ENCODE data around the gene INF2. TPM values are rescaled to one million over a fixed set of nuclear protein-coding genes. Genes with fewer than 3 reads are reported as not detected.

INF2 gene
- total RNA-seq, 6 experiments from 2014 or later = 47.5 to 98.2 (median 71.4) TPM

DNA sequence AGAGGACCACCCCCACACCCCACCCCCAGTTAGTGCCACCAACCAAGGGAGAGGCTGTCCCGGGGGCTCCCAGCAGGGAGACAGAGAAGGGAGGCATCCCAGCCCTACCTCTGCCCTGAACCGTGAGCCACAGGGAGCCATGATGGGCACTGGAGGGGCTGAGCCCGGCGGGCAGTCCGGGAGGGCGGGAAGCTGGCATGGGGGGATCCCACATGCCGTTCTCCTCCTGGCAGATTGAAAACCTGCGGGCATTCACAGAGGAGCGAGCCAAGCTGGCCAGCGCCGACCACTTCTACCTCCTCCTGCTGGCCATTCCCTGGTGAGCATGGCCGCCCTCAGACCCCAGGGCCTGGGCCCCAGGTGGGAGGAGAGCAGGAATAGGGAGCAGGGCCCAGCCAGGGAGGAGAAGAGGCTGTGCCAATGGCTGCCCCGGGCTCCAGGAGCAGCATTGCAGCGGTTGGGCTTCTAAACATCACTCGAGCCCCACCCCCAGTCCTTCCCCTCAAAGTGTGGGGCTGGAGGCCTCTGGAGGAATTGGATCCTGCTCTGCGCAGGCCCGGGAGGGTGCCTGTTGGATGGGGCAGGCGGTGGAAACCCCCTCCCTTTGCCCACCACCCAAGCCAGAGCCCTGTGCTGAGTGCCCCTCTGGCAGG, 20.1 kb downstream of the INF2 start:
- H3K4me1 ChIP-seq = no peaks in the 10 kb centered on the region

DNA sequence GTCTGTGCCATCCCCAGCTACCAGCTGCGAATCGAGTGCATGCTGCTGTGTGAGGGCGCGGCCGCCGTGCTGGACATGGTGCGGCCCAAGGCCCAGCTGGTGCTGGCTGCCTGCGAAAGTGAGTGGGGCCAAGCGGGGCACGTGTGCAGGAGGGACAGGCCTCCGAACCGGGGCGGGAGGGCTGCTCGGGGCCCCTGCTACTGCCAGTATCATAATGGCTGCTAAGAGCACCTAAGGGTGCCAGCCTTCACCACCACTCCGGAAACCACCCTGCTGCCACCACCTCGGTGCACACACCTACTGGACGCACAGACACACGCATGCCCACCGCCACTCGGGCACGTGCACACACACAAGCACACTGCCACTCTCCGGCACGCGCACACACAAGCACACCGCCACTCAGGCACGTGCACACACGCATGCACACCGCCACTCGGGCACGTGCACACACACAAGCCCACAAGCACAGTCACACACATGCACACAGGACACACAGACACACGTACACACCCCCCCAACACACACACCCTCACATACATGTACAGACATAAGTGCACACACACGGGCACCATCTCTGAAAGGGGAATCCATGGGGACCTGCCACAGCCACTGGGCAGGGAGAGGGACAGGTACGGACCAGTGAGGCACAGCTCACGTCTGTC, 20.8 kb downstream of the INF2 start:
- Histone ChIP-seq H3K27me3 (no peaks in the 10 kb centered on the region), H3K4me3 (no peak overlapping the region), H3K36me3 (peaks cover 0 to 51% (median 25%) of the 10 kb centered on the region in 4 donors), H3K27ac (no peak overlapping the region), H3K9me3 (no peaks in the 10 kb centered on the region), H3K4me1 (no peaks in the 10 kb centered on the region)
- DNase-seq = no peak
- intact Hi-C loops (cut with DNase I) = loop anchor here in 1 of 2 donors (5.0 kb wide), 1 partner anchor 58 kb away; no protein-coding TSS in a partner anchor
- no peak for ATAC-seq
- WGBS (ENCODE audit: insufficient coverage, low coverage, low lambda C conversion rate, missing lambda C conversion rate) = 86% methylated on average over 6 of the region's 34 CpGs
- TF ChIP-seq, protein P1, sequence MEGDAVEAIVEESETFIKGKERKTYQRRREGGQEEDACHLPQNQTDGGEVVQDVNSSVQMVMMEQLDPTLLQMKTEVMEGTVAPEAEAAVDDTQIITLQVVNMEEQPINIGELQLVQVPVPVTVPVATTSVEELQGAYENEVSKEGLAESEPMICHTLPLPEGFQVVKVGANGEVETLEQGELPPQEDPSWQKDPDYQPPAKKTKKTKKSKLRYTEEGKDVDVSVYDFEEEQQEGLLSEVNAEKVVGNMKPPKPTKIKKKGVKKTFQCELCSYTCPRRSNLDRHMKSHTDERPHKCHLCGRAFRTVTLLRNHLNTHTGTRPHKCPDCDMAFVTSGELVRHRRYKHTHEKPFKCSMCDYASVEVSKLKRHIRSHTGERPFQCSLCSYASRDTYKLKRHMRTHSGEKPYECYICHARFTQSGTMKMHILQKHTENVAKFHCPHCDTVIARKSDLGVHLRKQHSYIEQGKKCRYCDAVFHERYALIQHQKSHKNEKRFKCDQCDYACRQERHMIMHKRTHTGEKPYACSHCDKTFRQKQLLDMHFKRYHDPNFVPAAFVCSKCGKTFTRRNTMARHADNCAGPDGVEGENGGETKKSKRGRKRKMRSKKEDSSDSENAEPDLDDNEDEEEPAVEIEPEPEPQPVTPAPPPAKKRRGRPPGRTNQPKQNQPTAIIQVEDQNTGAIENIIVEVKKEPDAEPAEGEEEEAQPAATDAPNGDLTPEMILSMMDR (IDR thresholded peaks at IDR 0.05) = no peak
- TF ChIP-seq POLR2A (IDR thresholded peaks at IDR 0.05) = no peak

More for the DNA sequence above, 20.1 kb downstream of the INF2 start:
- no peak for ATAC-seq
- 96% methylated on average over 7 of the region's 18 CpGs for WGBS (ENCODE audit: insufficient coverage, low coverage, low lambda C conversion rate, missing lambda C conversion rate)
- no peak overlapping the region for H3K27ac ChIP-seq
- H3K36me3 ChIP-seq = peaks cover 0 to 48% (median 25%) of the 10 kb centered on the region in 4 donors
- H3K4me3 ChIP-seq = no peak overlapping the region
- no peaks in the 10 kb centered on the region for H3K27me3 ChIP-seq
- TF ChIP-seq, protein P1 (IDR thresholded peaks at IDR 0.05) = no peak
- TF ChIP-seq POLR2A (IDR thresholded peaks at IDR 0.05) = no peak
- H3K9me3 ChIP-seq = no peaks in the 10 kb centered on the region
- no peak for DNase-seq
- intact Hi-C loops (cut with DNase I) = loop anchor here (5.0 kb wide), 1 partner anchor 57 kb away; no protein-coding TSS in a partner anchor

DNA sequence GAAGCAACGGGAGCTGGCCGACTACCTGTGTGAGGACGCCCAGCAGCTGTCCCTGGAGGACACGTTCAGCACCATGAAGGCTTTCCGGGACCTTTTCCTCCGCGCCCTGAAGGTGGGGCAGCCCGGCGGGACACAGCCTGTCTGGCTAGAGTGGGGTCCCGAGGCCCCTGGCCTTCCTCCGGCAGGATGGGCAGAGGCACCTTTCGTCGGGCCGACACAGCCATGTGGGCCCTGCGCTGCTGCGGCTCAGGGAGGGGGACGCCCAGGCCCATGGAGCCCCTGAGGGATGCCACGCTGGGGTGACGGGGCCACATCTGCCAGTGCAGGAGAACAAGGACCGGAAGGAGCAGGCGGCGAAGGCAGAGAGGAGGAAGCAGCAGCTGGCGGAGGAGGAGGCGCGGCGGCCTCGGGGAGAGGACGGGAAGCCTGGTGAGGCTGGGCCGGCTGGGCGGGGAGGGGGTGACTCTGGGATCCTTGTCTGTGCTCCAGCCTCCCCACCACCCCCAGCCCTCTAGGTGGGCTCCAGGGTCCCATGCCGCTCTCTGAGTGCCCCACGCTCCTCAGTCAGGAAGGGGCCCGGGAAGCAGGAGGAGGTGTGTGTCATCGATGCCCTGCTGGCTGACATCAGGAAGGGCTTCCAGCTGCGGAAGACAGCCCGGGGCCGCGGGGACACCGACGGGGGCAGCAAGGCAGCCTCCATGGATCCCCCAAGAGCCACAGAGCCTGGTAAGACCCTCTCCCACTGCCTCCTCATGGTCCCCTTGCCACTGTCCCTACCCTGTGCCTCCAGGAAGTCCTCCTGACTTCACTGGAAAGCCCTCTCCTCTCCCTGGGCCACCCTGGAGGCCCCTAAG, 23.7 kb downstream of the INF2 start:
- no peak for DNase-seq

DNA sequence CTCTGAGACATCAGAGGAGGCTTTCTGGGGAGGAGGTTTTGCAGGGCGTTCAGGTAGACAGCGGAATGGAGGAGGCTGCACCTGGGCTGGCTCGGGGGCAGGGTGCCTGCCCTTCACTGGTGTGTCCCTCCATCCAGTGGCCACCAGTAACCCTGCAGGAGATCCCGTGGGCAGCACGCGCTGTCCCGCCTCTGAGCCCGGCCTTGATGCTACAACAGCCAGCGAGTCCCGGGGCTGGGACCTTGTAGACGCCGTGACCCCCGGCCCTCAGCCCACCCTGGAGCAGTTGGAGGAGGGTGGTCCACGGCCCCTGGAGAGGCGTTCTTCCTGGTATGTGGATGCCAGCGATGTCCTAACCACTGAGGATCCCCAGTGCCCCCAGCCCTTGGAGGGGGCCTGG, 24.6 kb downstream of the INF2 start:
- H3K27ac ChIP-seq = no peak overlapping the region
- no peaks in the 10 kb centered on the region for H3K9me3 ChIP-seq
- no peaks in the 10 kb centered on the region for H3K4me1 ChIP-seq
- no peaks in the 10 kb centered on the region for H3K27me3 ChIP-seq
- peaks cover 0 to 58% (median 27%) of the 10 kb centered on the region in 4 donors for H3K36me3 ChIP-seq
- no peak for ATAC-seq
- TF ChIP-seq, protein P1 (IDR thresholded peaks at IDR 0.05) = no peak
- no peak for TF ChIP-seq POLR2A (IDR thresholded peaks at IDR 0.05)
- DNase-seq = no peak
- no peak overlapping the region for H3K4me3 ChIP-seq
- WGBS (ENCODE audit: insufficient coverage, low coverage, low lambda C conversion rate, missing lambda C conversion rate) = no CpG with 5 or more reads among the region's 16 CpGs
- intact Hi-C loops (cut with DNase I) = loop anchor here in 1 of 2 donors (5.0 kb wide), 1 partner anchor 62 kb away; no protein-coding TSS in a partner anchor

More for the DNA sequence above, 23.7 kb downstream of the INF2 start:
- no peaks in the 10 kb centered on the region for H3K27me3 ChIP-seq
- TF ChIP-seq, protein P1 (IDR thresholded peaks at IDR 0.05) = no peak
- TF ChIP-seq POLR2A (IDR thresholded peaks at IDR 0.05) = no peak
- intact Hi-C loops (cut with DNase I) = loop anchor here in 1 of 2 donors (5.0 kb wide), 1 partner anchor 61 kb away; no protein-coding TSS in a partner anchor
- no peak for ATAC-seq
- WGBS (ENCODE audit: insufficient coverage, low coverage, low lambda C conversion rate, missing lambda C conversion rate) = 85% methylated on average over 14 of the region's 40 CpGs
- no peaks in the 10 kb centered on the region for H3K9me3 ChIP-seq
- no peaks in the 10 kb centered on the region for H3K4me1 ChIP-seq
- H3K36me3 ChIP-seq = peaks cover 0 to 58% (median 25%) of the 10 kb centered on the region in 4 donors
- H3K4me3 ChIP-seq = no peak overlapping the region
- H3K27ac ChIP-seq = no peak overlapping the region

Measured in right lobe of liver (tissue), 6 donors.